Muscle layer of duodenum (tissue), 2 donors: ENCODE data around the gene CPEB3.
"Not testable (repeated sequence)": the region's sequence is repeated elsewhere in the genome, so short reads cannot be mapped to it uniquely, and the experiment has no call there.

Experiments used
- H3K27ac ChIP-seq: one replicate; pipeline ENCODE4 v1.7.0; 2013; ENCODE audit warnings: mild to moderate bottlenecking, low read length
- H3K27me3 ChIP-seq: one replicate; pipeline ENCODE4 v1.7.0; 2013; ENCODE audit warnings: low read depth, mild to moderate bottlenecking, control low read depth, low read length
- H3K36me3 ChIP-seq, 2 donors: one replicate each; pipeline ENCODE4 v1.7.0; 2013; ENCODE audit warnings: low read length in 2 of 2, control low read depth in 1 of 2, mild to moderate bottlenecking in 1 of 2; ENCODE audit not compliant: insufficient read depth in 2 of 2, control insufficient read depth in 1 of 2
- H3K4me1 ChIP-seq, 2 donors: one replicate each; pipeline ENCODE4 v1.7.0; 2013; ENCODE audit warnings: low read length in 2 of 2, mild to moderate bottlenecking in 2 of 2, control low read depth in 1 of 2, moderate library complexity in 1 of 2; ENCODE audit not compliant: insufficient read depth in 2 of 2, control insufficient read depth in 1 of 2
- H3K4me3 ChIP-seq, 2 donors: one replicate each; pipeline ENCODE4 v1.7.0; 2013; ENCODE audit warnings: low read length in 2 of 2, low read depth in 1 of 2, mild to moderate bottlenecking in 1 of 2
- H3K9me3 ChIP-seq, 2 donors: one replicate each; pipeline ENCODE4 v1.7.0; 2013; ENCODE audit warnings: low read length in 2 of 2, control low read depth in 1 of 2, mild to moderate bottlenecking in 1 of 2; ENCODE audit not compliant: control insufficient read depth in 1 of 2
- donor health status: healthy.

CPEB3 gene

DNA sequence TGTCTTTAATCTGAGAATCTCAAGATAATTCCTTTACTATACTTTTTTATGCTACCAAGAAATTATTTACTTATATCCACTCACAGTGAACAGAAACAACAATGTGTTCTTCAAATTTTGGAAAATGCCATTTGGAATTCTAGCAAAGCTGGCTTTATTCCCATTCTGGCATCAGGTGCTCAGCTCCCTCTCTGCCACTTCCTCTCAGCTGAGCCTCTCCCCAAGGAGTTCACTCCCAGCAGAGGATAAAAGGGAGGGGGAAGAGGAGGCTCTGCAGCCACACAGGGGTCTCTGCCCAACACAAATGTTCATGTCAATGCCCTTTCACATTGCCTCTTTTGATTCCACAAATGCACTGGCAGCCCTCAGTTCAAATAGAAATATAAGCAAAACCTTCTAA lies 116.9 kb downstream of the CPEB3 start:
- peaks cover 0 to 3% of the 10 kb centered on the region in 2 donors for H3K4me1 ChIP-seq
- no peaks in the 10 kb centered on the region for H3K9me3 ChIP-seq
- H3K36me3 ChIP-seq, result no peaks in the 10 kb centered on the region
- no peak overlapping the region for H3K27ac ChIP-seq
- H3K27me3 ChIP-seq, result no peaks in the 10 kb centered on the region
- H3K4me3 ChIP-seq, result no peak overlapping the region

DNA sequence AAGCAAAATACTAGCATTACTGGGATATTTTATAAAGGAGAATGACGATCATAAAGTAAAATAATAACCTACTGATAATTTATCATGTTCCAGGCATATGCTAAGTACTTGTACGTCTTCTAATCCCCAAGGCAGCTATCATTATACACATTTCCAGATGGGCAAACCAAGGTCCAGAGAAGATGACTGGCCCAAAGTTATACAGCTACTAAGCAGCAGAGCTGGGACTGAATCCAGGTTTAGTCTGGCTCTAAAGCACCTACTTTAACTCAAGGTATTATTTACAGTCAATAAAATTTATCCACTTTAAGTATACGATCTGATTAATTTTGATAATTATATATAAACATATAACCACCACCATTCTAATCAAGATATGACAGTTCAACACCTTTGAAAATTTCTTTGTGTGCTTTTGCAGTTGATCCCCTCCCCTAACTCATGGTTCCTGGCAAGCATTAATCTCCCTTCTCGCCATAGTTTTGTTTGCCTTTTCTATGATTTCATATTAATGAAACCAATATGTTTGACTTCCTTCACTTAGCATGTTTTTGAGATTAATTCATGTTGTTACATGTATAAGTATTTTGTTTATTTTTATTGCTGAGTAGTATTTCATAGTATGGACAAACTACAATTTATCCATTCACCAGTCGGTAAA lies 126.7 kb downstream of the CPEB3 start:
- H3K27ac ChIP-seq, result no peak overlapping the region

DNA sequence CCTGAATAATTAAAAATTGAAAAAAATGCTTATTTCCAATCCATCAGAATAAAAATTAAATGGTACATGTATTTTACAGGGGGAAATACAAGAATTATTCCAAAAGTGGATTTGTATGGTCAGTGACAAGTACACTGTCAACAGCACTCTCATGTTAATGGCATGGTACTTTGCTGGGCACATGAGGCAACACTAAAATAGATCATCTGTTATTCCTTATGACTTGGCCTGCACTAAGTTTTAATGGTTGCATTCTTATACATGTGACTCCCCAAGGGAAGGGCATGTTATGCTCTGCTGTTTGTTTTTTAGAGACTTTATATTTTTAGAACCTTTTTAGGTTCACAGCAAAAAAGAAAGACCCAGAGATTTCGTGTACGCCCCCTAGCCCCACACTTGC lies 128.3 kb downstream of the CPEB3 start:
- H3K27ac ChIP-seq, result no peak overlapping the region
- H3K36me3 ChIP-seq, result peaks cover 0 to 13% of the 10 kb centered on the region in 2 donors
- H3K4me1 ChIP-seq, result no peaks in the 10 kb centered on the region
- H3K4me3 ChIP-seq, result no peak overlapping the region
- no peaks in the 10 kb centered on the region for H3K27me3 ChIP-seq
- H3K9me3 ChIP-seq, result peaks cover 4 to 10% of the 10 kb centered on the region in 2 donors

More for the DNA sequence above, 126.7 kb downstream of the CPEB3 start:
- H3K36me3 ChIP-seq, result peaks cover 0 to 13% of the 10 kb centered on the region in 2 donors
- no peak overlapping the region for H3K4me3 ChIP-seq
- H3K9me3 ChIP-seq, result peaks cover 4 to 10% of the 10 kb centered on the region in 2 donors
- no peaks in the 10 kb centered on the region for H3K4me1 ChIP-seq
- H3K27me3 ChIP-seq, result no peaks in the 10 kb centered on the region

DNA sequence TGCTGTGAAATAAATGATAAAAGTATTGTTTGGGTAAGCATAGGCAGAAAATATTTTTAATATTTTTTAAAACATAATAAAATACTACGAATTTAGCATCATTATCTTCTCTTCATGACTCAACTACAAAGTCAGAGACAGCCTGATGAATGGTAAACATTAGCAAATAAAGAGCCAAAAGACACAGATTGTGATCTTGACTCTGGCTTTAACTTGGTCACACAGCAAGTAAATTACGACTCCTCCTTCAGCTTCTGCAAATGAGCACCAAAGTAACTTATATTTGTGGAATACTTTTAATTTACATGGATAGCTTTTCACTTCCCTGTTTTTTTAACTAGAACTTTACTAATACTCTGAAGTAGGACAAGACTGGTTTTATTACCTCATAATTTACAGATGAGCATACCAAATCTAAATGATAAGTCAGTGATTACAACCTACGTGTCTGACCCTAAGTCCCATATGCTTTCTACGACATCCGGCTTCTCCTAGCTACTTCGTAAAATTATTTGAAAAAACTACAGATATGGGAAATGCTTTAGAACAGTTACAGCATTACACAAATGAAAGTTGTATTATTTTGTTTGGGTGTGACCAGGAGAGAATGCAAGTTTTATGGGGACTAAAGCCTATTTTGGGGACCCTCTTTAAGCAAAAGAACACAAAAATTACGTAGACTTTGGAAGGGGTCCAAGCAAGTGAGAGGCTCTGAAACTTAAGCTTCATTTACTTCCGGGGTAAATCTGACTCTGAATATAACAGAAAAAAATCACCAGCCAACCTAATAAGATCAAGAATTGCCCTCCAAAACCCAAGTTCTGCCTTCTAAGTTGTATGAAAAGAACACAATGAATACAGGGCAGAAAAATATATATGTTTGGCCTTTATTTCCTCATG lies 133.8 kb downstream of the CPEB3 start:
- Histone ChIP-seq H3K4me1 (peaks cover 0 to 4% of the 10 kb centered on the region in 2 donors), H3K4me3 (no peak overlapping the region), H3K36me3 (no peaks in the 10 kb centered on the region), H3K27me3 (no peaks in the 10 kb centered on the region), H3K27ac (no peak overlapping the region), H3K9me3 (no peaks in the 10 kb centered on the region)

DNA sequence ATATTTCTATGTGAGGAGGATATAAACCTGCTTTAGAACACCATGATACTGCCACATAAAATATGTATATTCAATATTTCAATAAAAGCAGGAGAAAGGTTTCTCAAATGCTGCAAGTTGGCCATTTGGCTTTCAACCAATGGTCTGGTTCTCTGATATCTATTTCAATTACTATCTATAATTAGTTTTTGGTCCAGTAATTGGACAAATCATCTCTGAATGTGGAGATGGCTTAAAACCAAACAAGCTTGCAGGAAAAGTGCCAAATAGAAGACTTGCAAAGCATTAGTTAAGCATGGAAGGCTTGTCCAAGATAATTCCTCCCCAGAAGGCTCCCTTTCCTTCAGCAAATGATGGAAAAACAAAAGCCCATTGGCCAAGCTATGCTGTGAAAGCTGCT lies 140.1 kb downstream of the CPEB3 start:
- Histone ChIP-seq H3K4me1 (peaks cover 0 to 1% of the 10 kb centered on the region in 2 donors), H3K4me3 (no peak overlapping the region), H3K9me3 (no peaks in the 10 kb centered on the region), H3K36me3 (no peaks in the 10 kb centered on the region), H3K27ac (no peak overlapping the region), H3K27me3 (no peaks in the 10 kb centered on the region)

DNA sequence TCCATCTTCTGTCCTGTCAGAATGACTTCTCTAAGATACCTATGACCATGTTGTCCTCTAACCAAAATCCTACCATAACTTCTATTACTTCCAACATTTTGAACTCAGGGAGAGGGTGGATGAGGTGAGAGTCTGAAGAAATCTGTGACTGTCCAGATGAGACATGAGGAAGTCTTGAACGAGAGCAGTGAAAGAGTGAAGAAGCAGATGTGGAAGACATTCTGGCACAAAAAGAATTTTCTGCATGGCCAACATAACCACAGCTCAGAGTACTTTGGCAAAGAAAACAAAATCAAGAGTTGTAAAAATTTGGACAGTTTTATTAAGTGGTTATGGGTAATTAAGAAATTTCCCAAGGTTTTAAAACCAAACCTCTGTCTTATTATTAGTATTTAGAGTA lies 141.6 kb downstream of the CPEB3 start:
- H3K4me1 ChIP-seq, result peaks cover 0 to 5% of the 10 kb centered on the region in 2 donors
- no peak overlapping the region for H3K4me3 ChIP-seq
- no peaks in the 10 kb centered on the region for H3K36me3 ChIP-seq
- no peaks in the 10 kb centered on the region for H3K27me3 ChIP-seq
- H3K27ac ChIP-seq, result no peak overlapping the region
- H3K9me3 ChIP-seq, result no peaks in the 10 kb centered on the region

DNA sequence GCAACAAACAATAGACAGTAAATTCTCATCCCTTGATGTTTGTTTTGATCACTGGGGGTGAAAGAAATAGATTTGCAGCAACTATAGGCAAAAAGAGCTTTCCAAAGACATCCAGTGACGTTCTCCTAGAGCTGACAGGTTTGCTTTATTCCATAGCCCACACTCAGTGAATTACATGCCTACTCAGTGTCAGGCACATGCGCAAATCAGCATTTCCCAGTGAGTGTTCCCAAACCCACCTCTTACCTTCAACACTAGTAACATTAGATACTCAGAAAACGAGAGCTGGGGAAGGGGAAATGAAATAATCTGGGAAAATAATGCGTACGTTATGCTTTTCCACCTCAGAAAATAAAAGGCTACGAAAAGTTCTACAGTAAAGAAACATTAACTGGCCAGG lies 144.1 kb downstream of the CPEB3 start:
- H3K9me3 ChIP-seq, result no peaks in the 10 kb centered on the region
- H3K27me3 ChIP-seq, result no peaks in the 10 kb centered on the region
- no peaks in the 10 kb centered on the region for H3K36me3 ChIP-seq
- no peak overlapping the region for H3K27ac ChIP-seq
- no peak overlapping the region for H3K4me3 ChIP-seq
- peaks cover 0 to 12% of the 10 kb centered on the region in 2 donors for H3K4me1 ChIP-seq

DNA sequence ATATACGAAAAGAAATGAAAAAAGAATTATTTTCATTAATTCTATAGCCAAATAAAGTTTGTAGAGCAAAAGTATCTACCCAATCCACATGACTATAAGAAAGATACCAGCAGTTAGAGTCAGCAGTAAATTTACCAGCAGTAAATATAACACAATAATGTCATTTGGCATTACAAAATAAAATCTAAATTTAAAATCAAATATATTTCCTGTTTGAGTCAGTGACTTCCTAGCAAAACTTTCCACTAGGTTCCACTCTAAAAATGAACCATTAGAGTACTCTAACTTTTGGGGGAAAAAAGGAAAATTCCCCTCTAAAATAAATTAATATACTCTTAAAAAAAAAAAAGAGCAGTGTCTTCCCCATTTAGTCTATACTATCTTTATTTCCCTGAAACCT lies 144.8 kb downstream of the CPEB3 start:
- no peaks in the 10 kb centered on the region for H3K9me3 ChIP-seq
- H3K4me1 ChIP-seq, result peaks cover 0 to 12% of the 10 kb centered on the region in 2 donors
- no peak overlapping the region for H3K27ac ChIP-seq

DNA sequence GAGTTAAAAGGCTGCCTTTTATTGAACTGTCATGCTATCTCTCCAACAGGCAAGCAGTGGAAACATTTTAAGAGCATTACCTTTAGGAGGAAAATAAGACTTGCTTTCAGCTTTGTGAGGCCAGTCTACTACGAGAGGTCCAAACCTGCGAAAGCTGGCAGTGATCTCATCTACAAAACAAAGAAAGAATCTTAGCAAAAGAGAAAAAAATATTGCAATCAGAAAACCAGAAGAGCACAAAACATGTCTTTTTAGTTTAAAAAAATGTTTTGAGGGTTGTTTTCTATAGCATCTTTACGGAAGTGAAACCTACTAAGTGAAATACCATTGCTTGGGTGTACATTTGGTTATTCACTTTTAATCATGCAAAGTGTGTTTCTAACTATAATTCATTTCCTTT lies 147.9 kb downstream of the CPEB3 start:
- Histone ChIP-seq H3K9me3 (no peaks in the 10 kb centered on the region), H3K4me1 (peaks cover 0 to 12% of the 10 kb centered on the region in 2 donors), H3K27ac (no peak overlapping the region), H3K4me3 (no peak overlapping the region), H3K36me3 (no peaks in the 10 kb centered on the region), H3K27me3 (no peaks in the 10 kb centered on the region)

More for the DNA sequence above, 144.8 kb downstream of the CPEB3 start:
- Histone ChIP-seq H3K27me3 (no peaks in the 10 kb centered on the region), H3K4me3 (no peak overlapping the region), H3K36me3 (no peaks in the 10 kb centered on the region)

DNA sequence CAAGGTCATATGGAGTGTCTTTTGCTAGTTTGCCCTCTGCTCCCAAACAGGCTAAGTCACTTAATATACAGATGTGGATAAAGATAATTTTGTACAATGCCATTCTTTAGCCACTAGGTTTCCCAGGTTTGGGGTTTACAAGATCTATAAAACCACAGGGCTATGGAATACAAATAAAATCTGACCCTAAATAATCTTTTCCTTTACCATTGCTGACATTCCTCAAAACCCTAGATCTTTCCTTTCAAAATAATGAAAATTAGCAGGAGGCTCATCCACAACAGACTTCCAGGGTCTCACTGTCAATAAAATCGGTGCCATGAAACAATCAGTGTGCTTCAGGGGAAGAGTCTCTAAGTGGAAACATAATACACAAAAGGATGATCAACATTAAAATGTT lies 148.4 kb downstream of the CPEB3 start:
- no peak overlapping the region for H3K4me3 ChIP-seq

DNA sequence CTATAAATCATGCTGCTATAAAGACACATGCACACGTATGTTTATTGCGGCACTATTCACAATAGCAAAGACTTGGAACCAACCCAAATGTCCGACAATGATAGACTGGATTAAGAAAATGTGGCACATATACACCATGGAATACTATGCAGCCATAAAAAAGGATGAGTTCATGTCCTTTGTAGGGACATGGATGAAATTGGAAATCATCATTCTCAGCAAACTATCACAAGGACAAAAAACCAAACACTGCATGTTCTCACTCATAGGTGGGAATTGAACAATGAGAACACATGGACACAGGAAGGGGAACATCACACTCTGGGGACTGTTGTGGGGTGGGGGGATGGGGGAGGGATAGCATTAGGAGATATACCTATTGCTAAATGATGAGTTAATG lies 149.7 kb downstream of the CPEB3 start:
- H3K4me1 ChIP-seq, result peaks cover 0 to 12% of the 10 kb centered on the region in 2 donors
- not testable (repeated sequence) for H3K36me3 ChIP-seq, H3K27me3 ChIP-seq, H3K4me3 ChIP-seq, H3K9me3 ChIP-seq, H3K27ac ChIP-seq

More for the DNA sequence above, 148.4 kb downstream of the CPEB3 start:
- Histone ChIP-seq H3K27ac (no peak overlapping the region), H3K27me3 (no peaks in the 10 kb centered on the region), H3K36me3 (no peaks in the 10 kb centered on the region), H3K4me1 (peaks cover 0 to 12% of the 10 kb centered on the region in 2 donors), H3K9me3 (no peaks in the 10 kb centered on the region)
